Measurements from ENCODE around the gene PARP15. TPM values are rescaled to one million over a fixed set of nuclear protein-coding genes. Genes with fewer than 3 reads are reported as not detected.

Gene PARP15
- total RNA-seq, 1 experiment from 2014 or later, result 0.24 TPM

GRCh38 chr3:122590610-122591009 is 13.2 kb downstream of the PARP15 start:
- Histone ChIP-seq H3K27me3 (ENCODE audit: insufficient read depth, low read length) (no peaks in the 10 kb centered on the region), H4K20me1 (ENCODE audit: control insufficient read depth, insufficient read depth, insufficient read length) (no peaks in the 10 kb centered on the region), H3K4me2 (ENCODE audit: insufficient read depth, insufficient read length, low read length) (no peak overlapping the region), H3T11ph (ENCODE audit: low read length) (no peak overlapping the region), H3K27ac (ENCODE audit: insufficient read length, low read depth, low read length) (no peak overlapping the region), H2BK20ac (ENCODE audit: low read depth, low read length, poor library complexity, severe bottlenecking) (no peak overlapping the region), H3K9ac (ENCODE audit: extremely low read depth, insufficient read length, low read length) (no peak overlapping the region), H3K4ac (ENCODE audit: low read depth, low read length) (no peak overlapping the region), H3K79me1 (ENCODE audit: insufficient read depth, low read depth, low read length, poor library complexity, severe bottlenecking) (no peaks in the 10 kb centered on the region), H2AK5ac (ENCODE audit: insufficient read length, low read length) (no peak overlapping the region), H3K56ac (ENCODE audit: insufficient read length, low read depth, low read length) (no peak overlapping the region), H3K9me3 (ENCODE audit: control insufficient read depth, low read depth, low read length) (no peaks in the 10 kb centered on the region), H4K8ac (replicated peaks; ENCODE audit: insufficient read length, low read depth, low read length) (no peak overlapping the region), H2BK15ac (ENCODE audit: low read depth, low read length) (no peak overlapping the region), H3K23ac (ENCODE audit: insufficient read length, low read depth, low read length) (no peak overlapping the region), H2BK120ac (ENCODE audit: low read depth, low read length, poor library complexity, severe bottlenecking) (no peak overlapping the region), H4K5ac (ENCODE audit: insufficient read length, low read depth, low read length) (no peak overlapping the region), H2AFZ (ENCODE audit: low read length) (no peak overlapping the region), H2BK12ac (ENCODE audit: insufficient read length, low read depth, low read length) (no peak overlapping the region), H3K14ac (ENCODE audit: insufficient read depth, low read length) (no peak overlapping the region), H4K91ac (ENCODE audit: insufficient read length, low read depth, low read length) (no peak overlapping the region), H3K18ac (ENCODE audit: insufficient read length, low read depth, low read length) (no peak overlapping the region), H3K23me2 (ENCODE audit: insufficient read length, low read depth, low read length, poor library complexity, severe bottlenecking) (no peaks in the 10 kb centered on the region), H3K79me2 (ENCODE audit: insufficient read depth, low read length) (no peaks in the 10 kb centered on the region), H3K4me1 (ENCODE audit: insufficient read depth, low read length) (no peaks in the 10 kb centered on the region; the same call in 1 of the 2 replicates), H2BK5ac (ENCODE audit: insufficient read length, low read length) (no peak overlapping the region)
- Mint-ChIP-seq H3K9me3 (peaks cover 3 to 4% of the 10 kb centered on the region in 2 experiments; a peak in 2 of 5 replicates), H3K4me1 (peaks cover 14 to 24% of the 10 kb centered on the region in 2 experiments), H3K27ac (no peak overlapping the region; a peak in 1 of 7 replicates), H3K4me3 (no peak overlapping the region), H3K36me3 (ENCODE audit: insufficient read depth in 1 of 3, low read depth in 3 of 3) (no peaks in the 10 kb centered on the region; a peak in 3 of 7 replicates), H3K27me3 (ENCODE audit: low read depth) (no peaks in the 10 kb centered on the region)
- no CpG with 5 or more reads among the region's 2 CpGs for WGBS (ENCODE audit: extremely low coverage, insufficient read length, low lambda C conversion rate)
- DNase-seq, result no peak
- TF ChIP-seq, protein P1, sequence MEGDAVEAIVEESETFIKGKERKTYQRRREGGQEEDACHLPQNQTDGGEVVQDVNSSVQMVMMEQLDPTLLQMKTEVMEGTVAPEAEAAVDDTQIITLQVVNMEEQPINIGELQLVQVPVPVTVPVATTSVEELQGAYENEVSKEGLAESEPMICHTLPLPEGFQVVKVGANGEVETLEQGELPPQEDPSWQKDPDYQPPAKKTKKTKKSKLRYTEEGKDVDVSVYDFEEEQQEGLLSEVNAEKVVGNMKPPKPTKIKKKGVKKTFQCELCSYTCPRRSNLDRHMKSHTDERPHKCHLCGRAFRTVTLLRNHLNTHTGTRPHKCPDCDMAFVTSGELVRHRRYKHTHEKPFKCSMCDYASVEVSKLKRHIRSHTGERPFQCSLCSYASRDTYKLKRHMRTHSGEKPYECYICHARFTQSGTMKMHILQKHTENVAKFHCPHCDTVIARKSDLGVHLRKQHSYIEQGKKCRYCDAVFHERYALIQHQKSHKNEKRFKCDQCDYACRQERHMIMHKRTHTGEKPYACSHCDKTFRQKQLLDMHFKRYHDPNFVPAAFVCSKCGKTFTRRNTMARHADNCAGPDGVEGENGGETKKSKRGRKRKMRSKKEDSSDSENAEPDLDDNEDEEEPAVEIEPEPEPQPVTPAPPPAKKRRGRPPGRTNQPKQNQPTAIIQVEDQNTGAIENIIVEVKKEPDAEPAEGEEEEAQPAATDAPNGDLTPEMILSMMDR (conservative IDR thresholded peaks at IDR 0.05), result no peak
